LHCN-M2 (cell line): ENCODE measurements around the gene LYPLAL1. TPM values are rescaled to one million over a fixed set of nuclear protein-coding genes. Genes with fewer than 3 reads are reported as not detected.
"Not testable (repeated sequence)": the region's sequence is repeated elsewhere in the genome, so short reads cannot be mapped to it uniquely, and the experiment has no call there.

ENCODE experiments used
- DNase-seq: peaks from one replicate; pipeline ENCODE4 v3.0.0-alpha.2; 2012; ENCODE audit warnings: low read depth
- total RNA-seq: library from RNA; depleted of rRNA; stranded (reverse); fragments of >200 nt; gene quantifications from 2 replicates; pipeline ENCODE4 v1.2.3, GENCODE V29; 2014

Gene LYPLAL1
- total RNA-seq, 1 experiment from 2014 or later = 11.2 TPM

- DNase-seq = peak; percentile 74
Observed at GRCh38 chr1:219161371-219161770, 12.3 kb upstream of the LYPLAL1 start.

GRCh38 chr1:219163401-219163954 is 10.2 kb upstream of the LYPLAL1 start:
- no peak for DNase-seq

DNA sequence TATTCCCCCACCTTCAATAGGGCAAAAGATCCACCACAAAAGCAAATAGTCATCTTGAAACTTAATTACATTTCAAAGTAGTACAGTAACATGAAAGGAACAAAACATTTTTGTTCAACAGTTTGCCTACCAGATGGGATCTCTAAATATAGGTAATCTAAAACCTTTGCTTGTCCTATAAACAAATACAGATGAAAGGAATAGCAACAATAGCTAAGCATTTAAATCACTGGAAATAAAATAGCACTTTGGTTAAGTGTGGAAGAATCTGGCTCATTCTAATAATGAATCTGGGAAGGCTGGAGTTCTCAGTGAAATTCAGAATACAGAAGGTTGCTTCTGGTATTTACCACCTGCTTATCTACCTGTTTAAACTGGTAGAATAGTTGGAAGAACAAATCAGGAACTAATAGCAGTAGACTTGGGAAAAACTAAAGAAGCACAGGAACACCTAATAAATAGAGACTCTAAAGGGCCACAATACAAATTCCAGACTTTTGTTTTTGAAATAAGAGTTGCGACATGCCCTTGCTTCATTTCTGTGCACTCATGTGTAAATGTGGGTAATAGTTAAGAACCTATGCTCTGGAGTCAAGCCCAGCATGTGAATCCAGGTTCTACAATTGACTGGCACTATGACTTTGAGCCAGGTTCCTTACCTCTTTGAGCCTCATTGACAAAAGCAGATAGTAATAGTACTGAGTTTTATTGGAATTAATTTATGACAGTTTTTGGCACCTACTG is 2.3 kb upstream of the LYPLAL1 start:
- DNase-seq = no peak

GRCh38 chr1:219172821-219173220 is 857 bp upstream of the LYPLAL1 start:
- DNase-seq = no peak

DNA sequence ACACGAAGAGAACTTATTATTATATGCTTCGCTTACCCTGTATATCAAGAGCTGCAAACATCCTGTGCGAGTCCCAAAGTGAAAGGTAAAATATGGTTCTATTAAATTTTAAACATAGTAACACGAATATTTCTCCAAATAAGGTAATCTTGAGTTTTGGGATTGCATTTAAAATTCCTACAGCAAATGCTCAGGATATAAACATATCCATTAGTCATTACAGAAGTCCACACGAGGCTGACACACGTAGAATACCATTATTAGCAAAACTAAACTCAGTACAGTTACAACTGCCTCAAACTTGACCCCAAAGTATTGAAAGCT is 282 bp upstream of the LYPLAL1 start:
- no peak for DNase-seq

DNA sequence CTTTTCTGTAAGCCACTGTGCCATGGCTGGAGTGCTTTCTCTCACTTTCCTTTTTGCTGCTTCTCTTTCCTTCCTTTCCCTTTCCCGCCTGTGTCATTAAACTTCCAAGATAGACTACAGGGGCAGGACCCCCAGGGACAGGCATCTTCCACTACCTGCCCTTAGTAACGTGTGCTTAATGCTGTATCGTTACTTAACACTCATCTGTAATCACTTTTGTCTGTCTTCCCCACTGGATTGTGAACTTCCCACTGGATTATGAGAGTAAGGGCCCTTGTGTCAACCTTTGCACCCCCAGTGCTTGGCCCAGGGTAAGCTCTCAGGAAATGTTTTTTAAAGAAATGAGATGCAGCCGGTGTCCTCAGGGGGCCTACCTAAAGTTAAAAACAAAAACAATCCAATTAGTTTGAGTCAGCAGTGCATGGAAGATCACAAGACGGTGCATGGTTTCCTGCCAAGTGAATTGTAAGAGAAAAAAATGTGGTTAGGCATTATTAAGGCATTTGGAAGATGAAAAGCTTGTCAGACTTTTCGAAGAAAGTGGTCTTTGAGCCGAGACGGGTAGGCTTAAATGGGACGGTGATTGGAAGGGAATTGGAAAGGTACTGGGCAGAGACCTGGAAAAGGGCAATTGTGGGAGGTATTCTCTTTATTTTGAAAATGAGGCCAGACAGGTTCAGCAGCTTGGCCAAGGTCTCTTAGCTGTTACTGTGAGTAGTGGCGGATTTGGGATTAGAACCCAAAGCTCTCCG is 958 bp downstream of the LYPLAL1 start:
- DNase-seq = peak; percentile 72

DNA sequence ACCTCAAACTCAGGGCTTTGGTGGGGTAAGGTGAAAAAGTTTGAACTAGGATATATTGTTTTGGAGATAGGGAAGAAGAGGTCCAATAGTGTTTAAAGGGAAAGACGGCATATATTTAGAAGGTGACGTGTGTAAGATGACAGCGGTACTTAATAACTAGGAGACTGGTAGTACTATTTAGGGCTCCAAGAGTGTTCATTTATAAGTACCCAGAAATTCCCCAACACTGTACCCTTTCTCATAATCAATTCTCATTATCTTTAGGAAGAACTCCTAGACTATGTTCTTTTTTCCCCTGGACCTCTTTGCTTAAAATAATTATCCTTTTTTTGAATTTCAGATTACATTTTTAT is 1.5 kb downstream of the LYPLAL1 start:
- no peak for DNase-seq

GRCh38 chr1:219176168-219176567 is 2.5 kb downstream of the LYPLAL1 start:
- no peak for DNase-seq

- no peak for DNase-seq
Observed at GRCh38 chr1:219177363-219177762, 3.7 kb downstream of the LYPLAL1 start.

- no peak for DNase-seq
Observed at GRCh38 chr1:219177940-219178339, 4.3 kb downstream of the LYPLAL1 start.

- DNase-seq = no peak
Observed at GRCh38 chr1:219179293-219179692, 5.6 kb downstream of the LYPLAL1 start.

DNA sequence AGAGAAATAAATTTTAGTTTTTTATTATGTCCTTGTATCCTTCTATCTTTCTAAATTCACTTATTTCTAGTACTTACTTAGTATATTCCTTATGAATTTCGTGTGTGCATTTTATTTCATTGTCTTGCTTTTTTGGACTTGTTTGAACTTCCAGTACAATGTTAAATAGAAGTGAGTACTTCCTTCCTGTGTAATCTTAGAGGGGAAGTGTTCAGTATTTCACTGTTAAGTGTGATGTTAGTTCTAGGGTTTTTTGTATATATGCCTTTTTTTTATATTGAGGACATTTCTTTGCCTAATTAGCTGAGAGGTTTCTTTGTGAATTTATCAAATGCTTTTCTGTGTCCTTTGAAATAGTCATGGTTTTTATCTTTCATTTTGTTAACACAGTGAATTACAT is 10.7 kb downstream of the LYPLAL1 start:
- DNase-seq = no peak

DNA sequence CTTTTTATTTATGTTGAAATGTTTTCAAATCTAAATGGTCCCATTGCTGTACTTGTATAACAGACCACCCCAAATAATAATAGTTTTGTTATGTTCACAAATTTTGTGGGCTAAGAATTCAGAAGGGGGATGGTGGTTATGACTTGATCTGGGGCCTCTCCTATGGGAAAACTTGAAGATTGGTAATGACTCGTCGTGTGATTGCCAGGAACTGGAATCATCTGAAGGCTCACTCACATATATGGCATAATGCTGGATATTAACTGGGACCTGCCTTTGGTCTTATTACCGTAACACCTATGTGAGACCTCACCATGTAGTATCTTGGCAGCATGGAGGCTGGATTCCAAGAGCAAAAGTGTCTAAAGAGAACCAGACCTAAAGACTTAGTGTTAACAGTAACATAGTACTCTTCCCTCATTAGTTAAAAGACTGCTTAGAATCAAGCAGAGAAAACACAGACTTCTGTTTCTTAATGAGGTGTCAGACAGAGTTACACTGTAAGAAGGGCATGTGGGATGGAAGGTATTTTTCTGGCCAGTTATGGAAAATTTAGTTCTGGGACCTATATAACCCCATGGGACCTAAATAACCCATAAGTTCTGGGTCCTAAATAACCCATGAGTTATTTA is 11.9 kb downstream of the LYPLAL1 start:
- peak; percentile 9 for DNase-seq

GRCh38 chr1:219188331-219188803 is 14.7 kb downstream of the LYPLAL1 start:
- DNase-seq = no peak

DNA sequence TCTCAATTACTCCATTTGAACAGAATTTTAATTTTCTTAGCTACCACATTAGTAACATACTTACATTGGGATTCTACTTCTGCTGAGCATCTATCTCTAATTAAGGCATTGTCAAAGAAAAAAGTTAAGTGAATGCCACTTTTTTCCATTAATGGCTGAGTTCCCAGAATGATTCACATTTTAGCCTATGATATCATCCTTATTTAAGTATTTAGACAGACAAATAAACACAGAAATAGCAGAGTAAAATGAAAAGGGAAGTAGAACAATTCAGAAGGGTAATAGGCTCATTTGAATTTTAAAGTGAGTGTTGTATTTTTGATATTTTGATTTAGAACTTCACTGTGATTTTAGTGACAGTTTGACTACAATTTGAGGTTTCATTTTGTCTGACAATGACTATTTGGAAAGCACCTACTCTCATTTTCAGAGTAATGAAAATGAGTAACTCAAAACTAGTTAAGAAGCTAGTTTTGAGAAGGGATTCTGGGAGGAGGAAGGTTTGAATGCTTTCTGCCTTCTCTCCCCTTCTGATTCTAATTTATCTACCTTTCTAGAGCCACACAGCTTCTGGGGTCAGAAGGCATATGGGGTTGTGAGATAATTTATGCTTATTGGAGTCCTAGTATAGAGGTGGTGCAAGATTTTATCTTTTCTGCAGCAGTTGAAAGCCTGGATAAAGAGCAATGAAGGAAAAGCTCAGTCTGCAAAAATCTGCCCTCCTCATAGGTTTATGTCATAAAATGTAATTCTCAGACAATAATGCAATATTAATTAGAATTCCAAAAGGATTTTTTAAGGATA is 15.5 kb downstream of the LYPLAL1 start:
- DNase-seq = peak; percentile 44

- DNase-seq = no peak
Observed at GRCh38 chr1:219189952-219190351, 16.3 kb downstream of the LYPLAL1 start.

DNA sequence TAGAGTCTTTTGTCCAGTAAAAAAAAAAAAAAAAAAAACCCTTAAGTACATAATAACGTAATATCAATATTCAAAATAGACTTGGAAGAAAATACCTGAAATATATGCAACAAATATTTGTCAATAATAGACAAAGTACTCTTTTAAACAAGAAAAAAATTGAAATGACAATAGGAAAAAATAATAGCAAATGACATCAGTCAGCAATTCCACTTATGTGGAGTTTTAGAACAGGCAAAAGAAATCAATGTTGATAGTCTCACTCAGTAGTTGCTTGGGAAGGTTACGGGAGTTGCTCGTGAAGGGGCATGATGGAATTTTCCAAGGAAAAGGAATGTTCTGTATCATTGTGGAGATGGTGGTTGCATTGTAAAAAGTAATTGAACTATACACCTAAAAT is 16.9 kb downstream of the LYPLAL1 start:
- DNase-seq = no peak

- DNase-seq = not testable (repeated sequence)
Observed at GRCh38 chr1:219195833-219196232, 22.2 kb downstream of the LYPLAL1 start.

- no peak for DNase-seq
Observed at GRCh38 chr1:219201656-219202055, 28.0 kb downstream of the LYPLAL1 start.

- no peak for DNase-seq
Observed at GRCh38 chr1:219202567-219202966, 28.9 kb downstream of the LYPLAL1 start.

DNA sequence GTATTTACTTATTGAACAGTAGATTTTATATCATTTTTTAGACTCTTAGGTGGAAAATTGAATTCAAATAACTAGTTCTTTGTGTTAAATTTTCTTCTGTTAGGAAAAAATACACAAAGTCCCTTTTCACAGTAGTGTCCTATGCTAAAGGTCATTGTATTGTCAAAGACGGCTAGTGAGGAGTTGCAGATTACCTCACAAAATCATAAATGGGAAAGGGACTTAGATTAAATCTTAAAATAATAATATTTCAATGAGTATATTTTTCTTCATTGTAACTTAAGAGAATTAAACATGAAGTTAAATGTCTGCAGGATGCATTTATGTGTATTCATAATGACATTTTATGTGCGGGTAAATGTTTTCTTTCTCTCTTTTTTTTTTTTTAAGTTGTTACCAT is 32.7 kb downstream of the LYPLAL1 start:
- DNase-seq = no peak

DNA sequence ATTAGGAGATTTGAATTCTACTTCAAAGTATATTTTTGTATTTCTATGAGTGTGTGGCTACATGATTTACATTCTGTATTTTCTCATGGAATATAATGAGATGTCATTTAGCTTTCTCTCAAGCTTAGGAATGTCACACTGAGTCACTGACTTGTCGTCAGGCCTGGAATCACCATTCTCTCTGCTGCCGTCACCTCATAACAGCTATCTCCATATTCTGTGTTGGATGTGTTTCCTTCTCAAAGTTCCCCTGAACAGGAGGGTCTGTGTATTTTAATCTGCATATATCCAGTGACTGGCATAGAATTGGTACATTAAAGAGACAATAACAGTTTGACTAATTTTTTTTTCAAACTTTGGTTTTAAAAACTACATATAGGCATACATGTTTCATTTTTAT is 35.9 kb downstream of the LYPLAL1 start:
- no peak for DNase-seq
